ENCODE data around the gene PDGFRA.

The PDGFRA gene

GRCh38 chr4:54199919-54200318 is 29.2 kb upstream of the PDGFRA start:
- Histone ChIP-seq H3K36me3 (no peaks in the 10 kb centered on the region), H3K4me1 (no peaks in the 10 kb centered on the region), H3K4me3 (no peak overlapping the region), H3K4me2 (no peak overlapping the region), H3K9ac (no peak overlapping the region), H3K27me3 (no peaks in the 10 kb centered on the region), H3K27ac (no peak overlapping the region), H4K20me1 (no peaks in the 10 kb centered on the region), H3K9me3 (replicated peaks in 1 of 11) (peaks cover 0 to 5% (median 0%) of the 10 kb centered on the region in 11 experiments; a peak in 2 of 22 replicates)
- no peak for TF ChIP-seq Cebpa-rat (IDR thresholded peaks at IDR 0.05)

GRCh38 chr4:54209617-54210016 is 19.5 kb upstream of the PDGFRA start:
- no peaks in the 10 kb centered on the region for H3K27me3 ChIP-seq
- no peak overlapping the region for H3K4me3 ChIP-seq
- H3K36me3 ChIP-seq: no peaks in the 10 kb centered on the region
- no peaks in the 10 kb centered on the region; a peak in 1 of 22 replicates for H3K9me3 ChIP-seq (replicated peaks in 1 of 11)
- no peaks in the 10 kb centered on the region for H4K20me1 ChIP-seq
- TF ChIP-seq Cebpa-rat (IDR thresholded peaks at IDR 0.05): no peak
- no peak overlapping the region for H3K27ac ChIP-seq
- H3K9ac ChIP-seq: no peak overlapping the region
- H3K4me2 ChIP-seq: no peak overlapping the region
- H3K4me1 ChIP-seq: no peaks in the 10 kb centered on the region

DNA sequence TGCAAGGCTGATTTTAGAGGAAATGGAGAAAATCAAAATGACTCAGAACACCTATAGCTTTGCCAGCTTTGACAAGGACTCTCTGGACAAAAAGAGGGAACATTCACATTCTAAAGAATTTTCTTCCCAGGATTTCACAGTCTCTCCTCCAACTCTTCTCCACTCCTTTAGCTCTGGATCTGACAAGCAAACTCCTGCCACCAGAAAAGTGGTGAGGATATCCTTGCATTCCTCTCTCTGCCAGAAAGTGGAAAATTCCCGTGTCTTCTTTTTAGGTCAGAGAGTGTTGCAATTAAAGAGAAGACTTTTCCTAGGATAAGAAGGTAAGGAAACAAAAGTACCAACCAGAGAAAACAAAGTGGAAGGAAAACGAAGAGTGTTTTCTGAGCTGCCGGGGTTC is 16.1 kb upstream of the PDGFRA start:
- no peak overlapping the region for H3K9ac ChIP-seq
- H3K9me3 ChIP-seq (replicated peaks in 1 of 11): no peaks in the 10 kb centered on the region; a peak in 1 of 22 replicates
- no peak overlapping the region for H3K4me2 ChIP-seq
- no peak overlapping the region for H3K4me3 ChIP-seq
- no peaks in the 10 kb centered on the region for H3K36me3 ChIP-seq
- peaks cover 0 to 3% (median 0%) of the 10 kb centered on the region in 10 experiments; a peak in 2 of 20 replicates for H3K4me1 ChIP-seq
- TF ChIP-seq Cebpa-rat (IDR thresholded peaks at IDR 0.05): no peak
- no peaks in the 10 kb centered on the region for H4K20me1 ChIP-seq
- H3K27ac ChIP-seq: no peak overlapping the region
- no peaks in the 10 kb centered on the region for H3K27me3 ChIP-seq

GRCh38 chr4:54213761-54214160 is 15.3 kb upstream of the PDGFRA start:
- Histone ChIP-seq H3K9me3 (replicated peaks in 1 of 11) (no peaks in the 10 kb centered on the region; a peak in 1 of 22 replicates), H3K27ac (no peak overlapping the region), H4K20me1 (no peaks in the 10 kb centered on the region), H3K36me3 (no peaks in the 10 kb centered on the region), H3K4me3 (no peak overlapping the region), H3K4me2 (no peak overlapping the region; a peak in 1 of 22 replicates), H3K27me3 (no peaks in the 10 kb centered on the region), H3K9ac (no peak overlapping the region), H3K4me1 (peaks cover 0 to 3% (median 0%) of the 10 kb centered on the region in 10 experiments; a peak in 2 of 20 replicates)
- no peak for TF ChIP-seq Cebpa-rat (IDR thresholded peaks at IDR 0.05)

GRCh38 chr4:54215379-54216077 is 13.6 kb upstream of the PDGFRA start:
- Histone ChIP-seq H3K9ac (no peak overlapping the region), H3K4me1 (peaks cover 0 to 3% (median 0%) of the 10 kb centered on the region in 10 experiments; a peak in 2 of 20 replicates), H3K36me3 (no peaks in the 10 kb centered on the region), H3K27me3 (no peaks in the 10 kb centered on the region), H3K4me2 (no peak overlapping the region), H3K9me3 (replicated peaks in 1 of 11) (no peaks in the 10 kb centered on the region; a peak in 1 of 22 replicates), H4K20me1 (no peaks in the 10 kb centered on the region), H3K27ac (no peak overlapping the region), H3K4me3 (no peak overlapping the region)
- TF ChIP-seq Cebpa-rat (IDR thresholded peaks at IDR 0.05): no peak

GRCh38 chr4:54217642-54218495 is 11.2 kb upstream of the PDGFRA start:
- Histone ChIP-seq H3K9me3 (replicated peaks in 1 of 11) (no peaks in the 10 kb centered on the region), H3K4me1 (peaks cover 0 to 3% (median 0%) of the 10 kb centered on the region in 10 experiments; a peak in 2 of 20 replicates), H3K4me3 (peak overlapping the region in 9 of 10 experiments; percentile 11 to 57 (median 50); a peak in 14 of 20 replicates), H3K27ac (peak overlapping the region in 1 of 11 experiments; percentile 28; a peak in 1 of 22 replicates), H3K36me3 (no peaks in the 10 kb centered on the region), H4K20me1 (no peaks in the 10 kb centered on the region), H3K9ac (peak overlapping the region in 8 of 11 experiments; percentile 29 to 59 (median 48); a peak in 11 of 22 replicates), H3K27me3 (peaks cover 0 to 4% (median 0%) of the 10 kb centered on the region in 11 experiments; a peak in 1 of 22 replicates), H3K4me2 (peak overlapping the region; percentile 58 to 86 (median 74))
- no peak for TF ChIP-seq Cebpa-rat (IDR thresholded peaks at IDR 0.05)

DNA sequence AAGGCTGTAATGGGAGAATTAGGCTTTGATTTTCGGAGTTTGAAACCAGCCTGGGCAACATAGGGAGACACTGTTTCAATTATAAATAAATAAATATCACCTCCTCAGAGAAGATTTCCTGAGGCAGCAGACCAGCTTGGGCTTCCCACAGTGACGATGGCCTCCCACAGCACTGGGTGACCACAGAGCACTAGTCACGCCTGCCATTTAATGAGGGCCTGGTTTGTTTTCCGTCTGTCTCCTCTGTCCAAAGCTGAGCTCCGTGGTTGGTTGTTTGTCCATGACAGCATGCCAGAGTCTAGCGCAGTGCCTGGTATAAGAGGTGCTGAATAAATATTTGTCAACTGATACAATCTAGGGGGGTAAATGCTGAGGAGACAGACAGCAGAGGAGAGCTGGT is 10.4 kb upstream of the PDGFRA start:
- H3K4me1 ChIP-seq: peaks cover 0 to 3% (median 0%) of the 10 kb centered on the region in 10 experiments; a peak in 2 of 20 replicates
- no peak overlapping the region for H3K27ac ChIP-seq
- H3K9ac ChIP-seq: no peak overlapping the region
- no peak overlapping the region for H3K4me3 ChIP-seq
- H3K36me3 ChIP-seq: no peaks in the 10 kb centered on the region
- peaks cover 0 to 9% (median 1%) of the 10 kb centered on the region in 11 experiments; a peak in 9 of 22 replicates for H3K27me3 ChIP-seq
- no peak for TF ChIP-seq Cebpa-rat (IDR thresholded peaks at IDR 0.05)
- H3K4me2 ChIP-seq: no peak overlapping the region
- no peaks in the 10 kb centered on the region for H4K20me1 ChIP-seq
- no peaks in the 10 kb centered on the region for H3K9me3 ChIP-seq (replicated peaks in 1 of 11)

GRCh38 chr4:54224996-54225597 is 4.0 kb upstream of the PDGFRA start:
- Histone ChIP-seq H4K20me1 (no peaks in the 10 kb centered on the region; a peak in 2 of 22 replicates), H3K9me3 (replicated peaks in 1 of 11) (peaks cover 24 to 51% (median 42%) of the 10 kb centered on the region in 11 experiments), H3K4me3 (no peak overlapping the region), H3K27me3 (peaks cover 62 to 72% (median 65%) of the 10 kb centered on the region in 11 experiments), H3K9ac (no peak overlapping the region), H3K4me1 (peaks cover 0 to 11% (median 0%) of the 10 kb centered on the region in 10 experiments; a peak in 3 of 20 replicates), H3K27ac (no peak overlapping the region), H3K36me3 (no peaks in the 10 kb centered on the region), H3K4me2 (no peak overlapping the region)
- TF ChIP-seq Cebpa-rat (IDR thresholded peaks at IDR 0.05): no peak

Data from BLaER1 treated with 17β-estradiol and CSF1 and Interleukin-3, amounts not matched to agents 10 nM and 100 nM (cell line).